Stimulated activated CD8-positive, alpha-beta memory T cell treated with anti-CD3 and anti-CD28 coated beads, Interleukin-7, amount 100 ng/mL, for 1 hour (primary cell): Measurements from ENCODE around the gene SEMA3B.
"Not testable (repeated sequence)": the region's sequence is repeated elsewhere in the genome, so short reads cannot be mapped to it uniquely, and the experiment has no call there.

Source experiments
- DNase-seq, 2 donors: peaks; one replicate each; pipeline ENCODE4 v3.0.0-alpha.2; 2020; ENCODE audit warnings: low read depth in 2 of 2

The SEMA3B gene

GRCh38 chr3:50237754-50238548, 31.0 kb upstream of the SEMA3B start:
- peak; percentile 70 to 74 for DNase-seq

GRCh38 chr3:50238549-50239026, 30.4 kb upstream of the SEMA3B start:
- DNase-seq: no peak

GRCh38 chr3:50239649-50240048, 29.3 kb upstream of the SEMA3B start:
- no peak for DNase-seq

- DNase-seq: no peak
These were observed 27.8 kb upstream of the SEMA3B start for GRCh38 chr3:50241163-50241562.

GRCh38 chr3:50241713-50242380, 27.1 kb upstream of the SEMA3B start:
- DNase-seq: no peak

- DNase-seq: no peak
These were observed 26.6 kb upstream of the SEMA3B start for GRCh38 chr3:50242381-50242770.

GRCh38 chr3:50242851-50243542, 25.9 kb upstream of the SEMA3B start:
- no peak for DNase-seq

- no peak for DNase-seq
These were observed 25.4 kb upstream of the SEMA3B start for GRCh38 chr3:50243543-50243895.

- not testable (repeated sequence) for DNase-seq
These were observed 24.1 kb upstream of the SEMA3B start for GRCh38 chr3:50244813-50245212.

GRCh38 chr3:50245251-50245745, 23.6 kb upstream of the SEMA3B start:
- DNase-seq: no peak

- DNase-seq: peak; percentile 86 to 92
These were observed 23.0 kb upstream of the SEMA3B start for GRCh38 chr3:50245831-50246516.

- DNase-seq: peak; percentile 48 to 58
These were observed 22.4 kb upstream of the SEMA3B start for GRCh38 chr3:50246517-50246954.

- DNase-seq: no peak
These were observed 20.6 kb upstream of the SEMA3B start for GRCh38 chr3:50248387-50248786.

GRCh38 chr3:50249457-50249856, 19.5 kb upstream of the SEMA3B start:
- DNase-seq: no peak

- DNase-seq: no peak
These were observed 18.4 kb upstream of the SEMA3B start for GRCh38 chr3:50250514-50250913.

- no peak for DNase-seq
These were observed 17.7 kb upstream of the SEMA3B start for GRCh38 chr3:50251220-50251619.

- DNase-seq: no peak
These were observed 14.2 kb upstream of the SEMA3B start for GRCh38 chr3:50254577-50255250.

GRCh38 chr3:50255251-50255615, 13.7 kb upstream of the SEMA3B start:
- DNase-seq: no peak

- no peak for DNase-seq
These were observed 11.7 kb upstream of the SEMA3B start for GRCh38 chr3:50256978-50257890.

- no peak for DNase-seq
These were observed 10.8 kb upstream of the SEMA3B start for GRCh38 chr3:50258029-50258680.
